Kidney (tissue), 14 donors: Measurements from ENCODE around the gene BIN1. TPM values are rescaled to one million over a fixed set of nuclear protein-coding genes. Genes with fewer than 3 reads are reported as not detected.

Experiments used
- DNase-seq, 5 donors: peaks; one replicate each; pipeline ENCODE4 v3.0.0-alpha.2; 2013 to 2020
- FAIRE-seq: peaks from 2 replicates; lab custom pipeline; 2012; peaks lifted over from hg19 to GRCh38; lab: Jason Lieb, UNC
- H3K27ac ChIP-seq, 2 donors: one replicate each; pipeline ENCODE4 v1.7.0; 2013; ENCODE audit warnings: low read depth in 2 of 2, low read length in 2 of 2, inconsistent platforms in 1 of 2
- H3K27me3 ChIP-seq: one replicate; pipeline ENCODE4 v1.7.1; 2013; ENCODE audit warnings: low read length, inconsistent platforms; ENCODE audit not compliant: control insufficient read depth, insufficient read depth
- H3K36me3 ChIP-seq, 3 donors: one replicate each; pipeline versions ENCODE4 v1.7.0 to v1.7.1; 2013; ENCODE audit warnings: low read length in 3 of 3, control low read depth in 1 of 3, inconsistent platforms in 1 of 3; ENCODE audit not compliant: insufficient read depth in 3 of 3, control insufficient read depth in 2 of 3
- H3K4me1 ChIP-seq, 3 donors: one replicate each; pipeline versions ENCODE4 v1.7.0 to v1.7.1; 2013; ENCODE audit warnings: low read length in 3 of 3, inconsistent platforms in 1 of 3, low read depth in 1 of 3; ENCODE audit not compliant: control insufficient read depth in 2 of 3, insufficient read depth in 2 of 3
- H3K4me3 ChIP-seq, 3 donors: one replicate each; pipeline versions ENCODE4 v1.7.0 to v1.8.1; 2013; ENCODE audit warnings: low read length in 3 of 3, control low read depth in 1 of 3, inconsistent platforms in 1 of 3
- H3K9ac ChIP-seq, 3 donors: one replicate each; pipeline versions ENCODE4 v1.7.0 to v1.7.1; 2013; ENCODE audit warnings: low read length in 3 of 3, control low read depth in 1 of 3, inconsistent platforms in 1 of 3
- H3K9me3 ChIP-seq, 3 donors: one replicate each; pipeline versions ENCODE4 v1.7.0 to v1.7.1; 2013; ENCODE audit warnings: low read length in 3 of 3, control low read depth in 1 of 3, inconsistent platforms in 1 of 3; ENCODE audit not compliant: control insufficient read depth in 2 of 3, insufficient read depth in 1 of 3
- intact Hi-C: fragments of 100-400 bp; cut with DNase I; formaldehyde crosslinking; loops from one replicate; pipeline ENCODE4 v1.11.1; 2022
- polyA plus RNA-seq: library from polyadenylated mRNA; stranded (reverse); fragments of 350-450 nt; fragmentation: Illumina TruSeq; extraction: RNeasy Lipid Tissue Mini Kit (QIAGEN cat#74804); gene quantifications from one replicate; pipeline ENCODE4 v1.2.3, GENCODE V29; 2014; ENCODE audit warnings: low read depth, low replicate concordance; ENCODE audit not compliant: insufficient read depth
- total RNA-seq: library from RNA; stranded (reverse); fragmentation: NEBNext Ultra II Directional; extraction: Animal tissue kit (Norgen Biotek cat#: 25700); gene quantifications from one replicate; pipeline ENCODE4 v1.2.1, GENCODE V29; 2021
- TF ChIP-seq, protein P1 (sequence below): IDR thresholded peaks from 3 replicates; pipeline ENCODE4 v1.5.1; 2012; ENCODE audit warnings: mild to moderate bottlenecking, moderate library complexity, borderline replicate concordance; ENCODE audit not compliant: insufficient read depth; ENCODE audit errors: extremely low read depth
- donor health status: control.
- donor health status: control.
- donor health status: control.
- donor health status: control.
- donor health status: control.
- donor health status: DM: yes; HTN: yes; CAD: no.
- donor health status: Normal renal cell carcinoma (clear cell type).

Gene BIN1
- total and polyA plus RNA-seq, 2 donors from 2014 or later, result 121 to 167 TPM

DNA sequence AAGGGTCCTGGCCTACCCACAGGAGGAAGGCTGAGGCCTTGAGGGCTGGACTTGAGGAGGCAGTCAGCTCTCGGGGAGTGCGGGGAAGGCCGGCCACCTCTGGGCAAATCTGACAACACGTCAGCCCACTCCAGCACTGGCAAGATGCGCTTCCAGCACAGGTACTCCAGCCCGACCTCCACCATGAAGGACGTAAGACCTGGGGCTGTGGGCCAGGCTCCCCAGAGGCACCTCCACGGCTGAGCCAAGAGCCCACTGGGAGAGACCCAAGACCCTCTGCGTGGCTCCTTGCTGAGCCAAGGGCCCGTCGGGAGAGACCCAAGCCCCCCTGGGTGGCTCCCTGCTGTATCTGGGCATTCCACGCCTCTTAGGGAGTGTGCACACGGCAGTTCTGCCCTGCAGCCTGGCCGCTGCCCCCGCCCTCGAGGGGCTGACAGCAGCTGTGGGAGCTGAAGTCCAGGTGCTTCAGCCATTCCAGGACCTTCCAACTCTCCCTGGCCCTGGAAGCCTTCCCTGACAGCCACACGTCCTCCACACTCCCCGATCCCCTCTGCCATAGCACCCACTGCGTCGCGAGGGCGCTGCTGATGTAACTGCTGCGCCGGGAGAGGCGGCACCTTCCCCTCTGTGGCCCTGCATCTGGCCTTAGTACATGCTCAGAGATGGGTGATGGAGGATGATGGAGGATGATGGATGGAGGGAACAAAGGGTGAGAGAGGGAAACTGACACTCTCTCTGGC lies 50.2 kb downstream of the BIN1 start:
- Histone ChIP-seq H3K4me1 (peaks cover 0 to 11% (median 4%) of the 10 kb centered on the region in 3 donors), H3K9me3 (no peaks in the 10 kb centered on the region), H3K27me3 (no peaks in the 10 kb centered on the region), H3K27ac (no peak overlapping the region), H3K4me3 (no peak overlapping the region), H3K9ac (no peak overlapping the region), H3K36me3 (peaks cover 0 to 4% (median 0%) of the 10 kb centered on the region in 3 donors)
- intact Hi-C loops, result no loop called here
- FAIRE-seq, result no peak
- peak in 1 of 5 donors; percentile 72 for DNase-seq
- TF ChIP-seq, protein P1, sequence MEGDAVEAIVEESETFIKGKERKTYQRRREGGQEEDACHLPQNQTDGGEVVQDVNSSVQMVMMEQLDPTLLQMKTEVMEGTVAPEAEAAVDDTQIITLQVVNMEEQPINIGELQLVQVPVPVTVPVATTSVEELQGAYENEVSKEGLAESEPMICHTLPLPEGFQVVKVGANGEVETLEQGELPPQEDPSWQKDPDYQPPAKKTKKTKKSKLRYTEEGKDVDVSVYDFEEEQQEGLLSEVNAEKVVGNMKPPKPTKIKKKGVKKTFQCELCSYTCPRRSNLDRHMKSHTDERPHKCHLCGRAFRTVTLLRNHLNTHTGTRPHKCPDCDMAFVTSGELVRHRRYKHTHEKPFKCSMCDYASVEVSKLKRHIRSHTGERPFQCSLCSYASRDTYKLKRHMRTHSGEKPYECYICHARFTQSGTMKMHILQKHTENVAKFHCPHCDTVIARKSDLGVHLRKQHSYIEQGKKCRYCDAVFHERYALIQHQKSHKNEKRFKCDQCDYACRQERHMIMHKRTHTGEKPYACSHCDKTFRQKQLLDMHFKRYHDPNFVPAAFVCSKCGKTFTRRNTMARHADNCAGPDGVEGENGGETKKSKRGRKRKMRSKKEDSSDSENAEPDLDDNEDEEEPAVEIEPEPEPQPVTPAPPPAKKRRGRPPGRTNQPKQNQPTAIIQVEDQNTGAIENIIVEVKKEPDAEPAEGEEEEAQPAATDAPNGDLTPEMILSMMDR, result no peak

DNA sequence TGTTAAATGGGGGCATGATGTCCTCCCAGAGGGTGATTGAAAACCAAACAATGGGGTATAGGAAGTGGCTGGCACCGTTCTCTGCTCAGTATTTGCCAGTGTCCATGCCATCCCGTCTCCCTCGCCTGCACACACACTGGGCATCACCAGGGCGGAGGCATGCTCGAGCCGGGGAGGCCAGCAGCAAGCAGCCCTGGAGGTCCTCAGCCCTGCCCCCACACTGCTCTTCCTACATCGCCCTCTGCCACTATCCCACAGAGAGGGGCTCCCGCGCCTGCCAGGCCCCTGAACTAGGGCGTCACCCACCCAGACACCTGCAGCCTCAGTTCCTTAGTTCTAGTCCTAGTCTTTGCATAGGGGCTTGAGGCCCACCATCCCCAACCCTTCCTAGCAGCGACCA lies 50.9 kb downstream of the BIN1 start:
- Histone ChIP-seq H3K27ac (no peak overlapping the region), H3K9ac (no peak overlapping the region), H3K4me3 (no peak overlapping the region), H3K36me3 (peaks cover 0 to 4% (median 0%) of the 10 kb centered on the region in 3 donors), H3K4me1 (peaks cover 0 to 10% (median 4%) of the 10 kb centered on the region in 3 donors), H3K9me3 (no peaks in the 10 kb centered on the region), H3K27me3 (no peaks in the 10 kb centered on the region)
- TF ChIP-seq, protein P1, result no peak
- intact Hi-C loops, result no loop called here
- FAIRE-seq (no peak), DNase-seq (peak in 1 of 5 donors; percentile 51)

DNA sequence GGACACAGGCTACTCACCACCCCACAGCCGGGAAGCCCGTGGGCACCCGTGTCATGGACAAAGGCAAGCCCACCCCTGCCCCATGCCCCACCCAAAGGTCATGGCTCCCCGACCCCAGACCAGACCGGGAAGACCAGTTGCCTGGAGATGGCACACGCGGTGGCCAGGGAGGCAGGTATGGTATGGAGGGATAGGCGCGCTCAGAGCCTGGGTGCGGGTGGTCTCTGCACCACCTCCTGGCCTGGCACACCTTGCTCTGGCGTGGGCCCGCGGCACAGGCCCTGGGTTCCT lies 51.2 kb downstream of the BIN1 start:
- TF ChIP-seq, protein P1, result no peak
- Histone ChIP-seq H3K36me3 (peaks cover 0 to 4% (median 0%) of the 10 kb centered on the region in 3 donors), H3K27ac (no peak overlapping the region), H3K27me3 (no peaks in the 10 kb centered on the region), H3K4me1 (peaks cover 0 to 10% (median 4%) of the 10 kb centered on the region in 3 donors), H3K4me3 (no peak overlapping the region), H3K9ac (no peak overlapping the region), H3K9me3 (no peaks in the 10 kb centered on the region)
- no peak for FAIRE-seq
- intact Hi-C loops, result no loop called here
- no peak for DNase-seq
